Subcutaneous abdominal adipose tissue (tissue), 5 donors: ENCODE results near the gene DNMT3B.

Experiments
- H3K27ac ChIP-seq: one replicate; pipeline ENCODE4 v1.7.0; 2013; ENCODE audit warnings: low read depth, mild to moderate bottlenecking, inconsistent platforms, low read length, moderate library complexity
- H3K27me3 ChIP-seq, 5 donors: one replicate each; pipeline ENCODE4 v1.7.0; 2013; ENCODE audit warnings: low read length in 5 of 5, inconsistent platforms in 1 of 5; ENCODE audit not compliant: control insufficient read depth in 5 of 5, insufficient read depth in 4 of 5
- H3K36me3 ChIP-seq, 5 donors: one replicate each; pipeline ENCODE4 v1.7.0; 2013; ENCODE audit warnings: low read length in 5 of 5; ENCODE audit not compliant: control insufficient read depth in 5 of 5, insufficient read depth in 5 of 5
- H3K4me1 ChIP-seq, 5 donors: one replicate each; pipeline ENCODE4 v1.7.0; 2013; ENCODE audit warnings: low read length in 5 of 5, mild to moderate bottlenecking in 3 of 5, moderate library complexity in 1 of 5; ENCODE audit not compliant: control insufficient read depth in 5 of 5, insufficient read depth in 5 of 5
- H3K4me3 ChIP-seq, 5 donors: one replicate each; pipeline ENCODE4 v1.7.0; 2013; ENCODE audit warnings: low read length in 5 of 5, low read depth in 1 of 5
- H3K9ac ChIP-seq, 5 donors: one replicate each; pipeline ENCODE4 v1.7.0; 2013; ENCODE audit warnings: low read length in 5 of 5, mild to moderate bottlenecking in 4 of 5, moderate library complexity in 3 of 5
- H3K9me3 ChIP-seq, 5 donors: one replicate each; pipeline ENCODE4 v1.7.0; 2013; ENCODE audit warnings: low read length in 5 of 5; ENCODE audit not compliant: control insufficient read depth in 5 of 5
- donor health status: healthy.
- donor health status: healthy.
- donor health status: healthy.
- donor health status: healthy.
- donor health status: healthy.

Gene DNMT3B

DNA sequence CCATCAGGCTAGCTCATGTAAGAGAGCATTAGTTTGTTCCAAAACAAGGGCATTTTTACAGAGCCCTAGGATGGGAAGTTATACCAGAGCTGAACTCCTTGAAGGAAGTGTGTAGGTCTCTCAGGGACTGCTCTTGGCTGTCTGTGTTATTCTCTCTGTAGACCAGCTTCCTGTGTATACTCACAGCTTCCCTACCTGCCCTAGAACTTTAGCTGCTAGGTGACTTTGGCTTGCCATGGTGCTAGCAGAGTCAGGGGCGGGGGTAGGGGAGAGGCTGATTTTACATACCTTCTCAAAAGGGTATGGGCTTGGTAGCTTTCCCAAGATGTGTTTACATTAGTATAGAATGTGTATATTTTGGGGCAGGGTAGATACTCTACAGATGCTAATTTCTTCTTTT, 75.0 kb downstream of the DNMT3B start:
- H3K4me3 ChIP-seq: no peak overlapping the region
- H3K27ac ChIP-seq: no peak overlapping the region
- no peak overlapping the region for H3K9ac ChIP-seq
- H3K36me3 ChIP-seq: peaks cover 30 to 65% (median 57%) of the 10 kb centered on the region in 5 donors
- H3K27me3 ChIP-seq: no peaks in the 10 kb centered on the region
- H3K4me1 ChIP-seq: peaks cover 0 to 11% (median 0%) of the 10 kb centered on the region in 5 donors
- no peaks in the 10 kb centered on the region for H3K9me3 ChIP-seq

DNA sequence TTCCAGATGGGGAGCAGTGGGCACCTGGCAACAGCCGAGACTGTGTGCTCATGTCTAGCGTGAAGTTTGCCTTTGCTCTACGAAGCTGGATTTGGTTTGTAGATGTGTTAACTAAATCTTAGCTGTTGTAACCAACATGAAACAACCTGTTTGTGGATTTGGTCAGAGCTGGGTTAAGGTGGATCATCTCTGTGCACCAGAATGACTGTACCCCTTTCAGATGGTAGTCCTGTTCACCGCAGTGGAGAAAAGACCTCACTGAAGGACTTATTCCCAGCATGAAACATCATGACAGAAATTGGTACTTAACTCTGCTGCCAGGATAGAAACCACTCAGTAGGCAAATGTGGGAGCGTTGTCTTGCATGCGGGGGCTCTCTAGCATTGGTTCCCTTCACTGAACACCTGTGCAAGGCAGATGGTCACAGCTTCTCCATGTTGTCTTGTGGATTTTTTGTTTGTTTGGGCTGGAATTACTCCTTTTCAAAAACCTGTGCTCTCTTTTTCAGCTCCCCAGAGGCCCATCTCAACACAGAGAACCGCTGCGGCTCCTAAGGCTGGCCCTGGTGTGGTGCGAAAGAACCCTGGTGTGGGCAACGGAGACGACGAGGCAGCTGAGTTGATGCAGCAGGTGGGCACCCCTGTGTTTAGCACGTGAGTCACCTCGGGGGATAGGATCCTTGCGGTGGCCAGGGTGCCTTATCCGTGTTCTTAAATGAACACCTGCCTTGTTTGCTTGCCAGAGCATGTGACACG, 77.2 kb downstream of the DNMT3B start:
- no peak overlapping the region for H3K9ac ChIP-seq
- H3K27ac ChIP-seq: no peak overlapping the region
- no peak overlapping the region for H3K4me3 ChIP-seq
- H3K36me3 ChIP-seq: peaks cover 32 to 68% (median 64%) of the 10 kb centered on the region in 5 donors
- no peaks in the 10 kb centered on the region for H3K9me3 ChIP-seq
- H3K27me3 ChIP-seq: no peaks in the 10 kb centered on the region
- peaks cover 0 to 11% (median 0%) of the 10 kb centered on the region in 5 donors for H3K4me1 ChIP-seq

DNA sequence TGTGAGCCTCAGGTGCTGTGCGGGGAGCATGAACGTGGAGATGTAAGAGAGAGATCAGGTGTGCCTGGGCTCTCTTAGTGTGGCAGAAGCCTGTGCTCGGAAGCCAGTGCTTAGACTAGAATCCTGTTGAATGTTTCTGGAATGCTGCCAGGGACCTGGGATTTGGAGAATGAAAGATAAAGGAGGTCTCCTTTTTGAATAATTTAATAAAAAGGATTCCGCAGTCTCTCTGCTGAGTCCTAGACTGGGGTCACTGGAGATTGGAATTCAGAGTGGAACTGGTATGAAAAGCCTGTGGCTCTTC, 77.7 kb downstream of the DNMT3B start:
- no peaks in the 10 kb centered on the region for H3K27me3 ChIP-seq
- peaks cover 0 to 11% (median 0%) of the 10 kb centered on the region in 5 donors for H3K4me1 ChIP-seq
- H3K36me3 ChIP-seq: peaks cover 32 to 73% (median 68%) of the 10 kb centered on the region in 5 donors
- H3K4me3 ChIP-seq: no peak overlapping the region
- H3K9ac ChIP-seq: no peak overlapping the region
- H3K9me3 ChIP-seq: no peaks in the 10 kb centered on the region
- no peak overlapping the region for H3K27ac ChIP-seq

DNA sequence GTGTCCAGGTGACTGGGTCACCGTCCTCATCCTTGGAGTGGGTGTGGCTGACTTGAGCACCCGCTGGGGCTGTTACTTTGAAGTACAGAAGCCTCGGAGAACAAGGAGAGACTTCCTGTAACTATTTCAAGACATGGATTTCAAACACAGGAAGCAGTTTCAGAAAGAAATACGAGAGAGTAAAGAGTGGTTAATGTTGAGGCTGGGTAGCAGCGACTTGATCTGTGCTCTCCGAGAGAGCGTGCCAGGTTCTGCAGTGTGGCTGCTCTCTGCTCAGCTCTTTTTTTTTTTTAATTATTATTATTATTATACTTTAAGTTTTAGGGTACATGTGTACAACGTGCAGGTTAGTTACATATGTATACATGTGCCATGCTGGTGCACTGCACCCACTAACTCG, 79.0 kb downstream of the DNMT3B start:
- Histone ChIP-seq H3K27me3 (no peaks in the 10 kb centered on the region), H3K4me1 (peaks cover 0 to 11% (median 0%) of the 10 kb centered on the region in 5 donors), H3K9ac (no peak overlapping the region), H3K36me3 (peaks cover 33 to 80% (median 69%) of the 10 kb centered on the region in 5 donors), H3K27ac (no peak overlapping the region), H3K4me3 (no peak overlapping the region), H3K9me3 (no peaks in the 10 kb centered on the region)

DNA sequence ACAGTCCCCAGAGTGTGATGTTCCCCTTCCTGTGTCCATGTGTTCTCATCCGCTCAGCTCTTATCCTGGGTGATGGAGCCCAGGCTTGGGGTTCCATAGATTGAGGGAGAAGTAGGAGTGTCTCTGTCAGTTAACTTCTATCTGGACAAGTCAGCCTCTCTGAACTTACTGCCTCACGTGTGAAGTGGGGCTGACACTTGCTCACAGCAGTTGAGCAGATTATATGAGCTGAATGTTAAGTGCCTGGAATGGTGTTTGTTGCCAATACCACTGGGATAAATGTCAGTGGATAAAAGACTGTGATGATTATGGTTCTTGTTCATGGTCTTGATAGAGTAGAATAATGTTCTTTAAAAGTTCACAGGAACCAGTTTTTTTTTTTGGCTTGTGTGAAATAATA, 79.4 kb downstream of the DNMT3B start:
- Histone ChIP-seq H3K9ac (no peak overlapping the region), H3K9me3 (no peaks in the 10 kb centered on the region), H3K36me3 (peaks cover 37 to 81% (median 70%) of the 10 kb centered on the region in 5 donors), H3K4me1 (peaks cover 0 to 10% (median 0%) of the 10 kb centered on the region in 5 donors), H3K4me3 (no peak overlapping the region), H3K27me3 (no peaks in the 10 kb centered on the region), H3K27ac (no peak overlapping the region)

DNA sequence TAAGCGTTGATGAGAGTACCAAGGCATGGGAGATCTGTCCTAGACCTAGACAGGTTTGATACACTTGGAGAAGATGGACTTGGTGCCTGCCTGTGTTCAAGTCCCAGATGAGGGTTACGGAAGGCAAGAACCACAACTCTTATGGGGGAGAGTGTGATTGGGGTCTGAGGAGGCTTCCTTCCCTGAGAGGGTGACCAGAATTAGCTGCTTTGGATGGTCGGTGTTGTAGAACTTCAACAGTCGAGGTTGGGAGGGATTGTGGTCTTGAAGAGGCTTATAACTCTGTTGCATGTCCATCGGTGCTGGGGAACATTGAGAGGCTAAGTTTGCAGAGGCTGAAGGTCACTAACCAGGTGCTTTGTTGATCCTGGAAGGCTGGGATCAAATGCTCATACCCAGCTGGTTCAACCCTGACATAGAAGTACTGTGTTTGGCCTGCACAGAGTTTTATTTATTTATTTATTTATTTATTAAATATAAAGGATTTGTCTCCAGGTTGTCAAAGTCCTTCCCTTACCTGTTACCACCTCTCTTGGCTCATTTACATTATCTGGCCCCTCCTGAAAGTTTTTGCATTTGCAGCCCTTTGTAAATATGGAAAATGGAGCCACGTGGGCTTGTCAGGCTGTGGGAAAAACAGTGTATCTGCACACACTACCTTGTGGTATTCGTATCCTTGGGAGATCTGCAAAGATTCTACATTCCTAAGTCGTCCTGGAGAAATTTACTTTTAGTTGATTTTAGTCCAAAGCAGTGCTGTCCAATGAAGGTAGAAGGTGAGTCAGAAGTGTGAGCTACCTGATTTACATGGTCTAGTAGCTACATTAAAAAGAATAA, 80.7 kb downstream of the DNMT3B start:
- Histone ChIP-seq H3K36me3 (peaks cover 39 to 81% (median 69%) of the 10 kb centered on the region in 5 donors), H3K9ac (no peak overlapping the region), H3K9me3 (no peaks in the 10 kb centered on the region), H3K27ac (no peak overlapping the region), H3K4me1 (peaks cover 0 to 3% (median 0%) of the 10 kb centered on the region in 5 donors), H3K4me3 (no peak overlapping the region), H3K27me3 (no peaks in the 10 kb centered on the region)

DNA sequence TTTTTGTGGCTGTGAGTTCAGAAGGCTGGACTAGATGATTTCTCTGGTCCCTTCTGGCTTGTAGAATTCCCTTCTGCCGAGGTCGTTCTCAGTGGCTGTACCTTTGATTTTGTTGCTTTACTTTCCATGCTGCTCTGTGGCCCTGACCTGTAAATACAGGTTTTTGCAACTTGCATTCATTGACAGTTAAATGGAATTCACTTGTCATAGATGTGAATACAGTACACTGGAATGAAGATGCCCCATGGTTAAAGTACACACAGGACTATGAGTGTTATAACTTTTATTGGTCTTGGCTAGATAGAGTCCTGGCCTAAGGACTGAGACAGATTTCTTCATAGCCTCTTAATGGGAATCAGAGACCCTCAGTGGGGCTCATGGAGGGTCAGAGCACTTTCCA, 83.6 kb downstream of the DNMT3B start:
- Histone ChIP-seq H3K4me1 (peaks cover 0 to 3% (median 0%) of the 10 kb centered on the region in 5 donors), H3K4me3 (no peak overlapping the region), H3K9ac (no peak overlapping the region), H3K36me3 (peaks cover 27 to 72% (median 63%) of the 10 kb centered on the region in 5 donors), H3K9me3 (no peaks in the 10 kb centered on the region), H3K27me3 (no peaks in the 10 kb centered on the region), H3K27ac (no peak overlapping the region)

DNA sequence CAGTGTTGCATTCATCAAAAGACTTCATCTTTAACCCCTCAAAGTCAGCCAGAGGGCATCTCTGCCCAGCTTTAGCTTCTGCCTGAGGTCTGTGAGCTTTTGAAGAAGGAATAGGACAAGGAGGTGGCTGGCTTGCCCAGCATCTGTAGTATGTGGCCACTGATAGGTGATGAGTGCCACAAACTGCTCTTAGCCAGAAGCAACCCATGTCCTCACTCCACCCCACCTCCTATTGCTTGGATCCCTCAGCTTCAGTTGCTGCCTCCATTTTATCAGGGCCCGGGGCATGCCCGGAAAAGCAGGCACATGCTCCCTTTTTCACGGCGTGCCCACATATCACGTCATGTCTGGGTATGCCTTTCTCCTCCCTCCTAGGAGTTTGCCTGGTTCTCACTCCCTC, 84.7 kb downstream of the DNMT3B start:
- Histone ChIP-seq H3K27me3 (no peaks in the 10 kb centered on the region), H3K4me3 (no peak overlapping the region), H3K9me3 (no peaks in the 10 kb centered on the region), H3K4me1 (no peaks in the 10 kb centered on the region), H3K27ac (no peak overlapping the region), H3K36me3 (peaks cover 32 to 75% (median 66%) of the 10 kb centered on the region in 5 donors), H3K9ac (no peak overlapping the region)

DNA sequence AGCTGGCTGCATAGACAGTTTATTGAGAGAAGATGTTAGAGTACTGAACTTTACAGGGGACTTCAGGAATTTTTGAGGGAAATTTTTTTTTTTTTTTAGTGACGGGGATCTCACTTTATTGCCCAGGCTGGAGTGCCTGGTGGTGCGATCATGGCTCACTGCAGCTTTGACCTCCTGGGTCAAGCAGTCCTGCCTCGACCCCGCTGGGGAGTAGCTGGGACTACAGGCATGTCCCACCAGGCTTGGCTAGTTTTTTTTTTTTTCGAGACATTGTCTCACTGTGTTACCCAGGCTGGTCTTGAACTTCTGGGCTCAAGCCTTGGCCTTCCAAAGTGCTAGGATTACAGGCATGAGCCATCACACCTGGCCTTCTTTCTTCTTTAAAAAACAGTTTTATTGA, 85.8 kb downstream of the DNMT3B start:
- H3K9ac ChIP-seq: no peak overlapping the region
- no peak overlapping the region for H3K27ac ChIP-seq
- H3K36me3 ChIP-seq: peaks cover 35 to 74% (median 64%) of the 10 kb centered on the region in 5 donors
- H3K9me3 ChIP-seq: no peaks in the 10 kb centered on the region
- H3K4me1 ChIP-seq: no peaks in the 10 kb centered on the region
- no peak overlapping the region for H3K4me3 ChIP-seq
- no peaks in the 10 kb centered on the region for H3K27me3 ChIP-seq

DNA sequence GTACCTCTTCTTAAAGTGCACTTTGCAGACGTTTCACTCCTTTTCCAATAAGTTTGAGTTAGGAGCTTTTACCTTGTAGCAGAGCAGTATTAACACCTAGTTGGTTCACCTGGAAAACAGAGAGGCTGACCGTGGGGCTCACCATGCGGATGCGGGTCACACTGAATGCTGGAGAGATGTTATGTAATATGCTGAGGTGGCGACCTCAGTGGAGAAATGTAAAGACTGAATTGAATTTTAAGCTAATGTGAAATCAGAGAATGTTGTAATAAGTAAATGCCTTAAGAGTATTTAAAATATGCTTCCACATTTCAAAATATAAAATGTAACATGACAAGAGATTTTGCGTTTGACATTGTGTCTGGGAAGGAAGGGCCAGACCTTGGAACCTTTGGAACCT, 86.7 kb downstream of the DNMT3B start:
- no peaks in the 10 kb centered on the region for H3K4me1 ChIP-seq
- H3K9ac ChIP-seq: no peak overlapping the region
- peaks cover 33 to 77% (median 63%) of the 10 kb centered on the region in 5 donors for H3K36me3 ChIP-seq
- H3K27me3 ChIP-seq: no peaks in the 10 kb centered on the region
- no peaks in the 10 kb centered on the region for H3K9me3 ChIP-seq
- H3K4me3 ChIP-seq: no peak overlapping the region
- H3K27ac ChIP-seq: no peak overlapping the region
